Left colon (tissue), 2 donors: ENCODE data around the gene MTM1. TPM values are rescaled to one million over a fixed set of nuclear protein-coding genes. Genes with fewer than 3 reads are reported as not detected.

Experiments used
- ATAC-seq: fragments of 200-7000 bp; cut with Tn5 transposase; one replicate; pipeline ENCODE4 v1.9.1; 2020; ENCODE audit warnings: mild to moderate bottlenecking, moderate library complexity
- DNase-seq, 2 donors: peaks; one replicate each; pipeline ENCODE4 v3.0.0-alpha.2; 2020
- intact Hi-C, 2 donors: fragments of 100-400 bp; cut with DNase I in 1 of 2; cut with micrococcal nuclease in 1 of 2; formaldehyde crosslinking; loops; one replicate each; pipeline versions ENCODE4 v1.11.2 to v1.14.0; 2022; cut with DNase I, micrococcal nuclease
- total RNA-seq, 2 donors: library from RNA; stranded (reverse); fragmentation: NEBNext Ultra II Directional; extraction: Animal tissue kit (Norgen Biotek cat#: 25700); gene quantifications; one replicate each; pipeline ENCODE4 v1.2.1, GENCODE V29; 2021
- donor health status: DM: no; HTN: no; CAD: no.
- donor health status: DM: yes; HTN: yes; CAD: no.

MTM1 gene
- total RNA-seq, 2 donors from 2014 or later = 51.8 to 66.6 TPM

DNA sequence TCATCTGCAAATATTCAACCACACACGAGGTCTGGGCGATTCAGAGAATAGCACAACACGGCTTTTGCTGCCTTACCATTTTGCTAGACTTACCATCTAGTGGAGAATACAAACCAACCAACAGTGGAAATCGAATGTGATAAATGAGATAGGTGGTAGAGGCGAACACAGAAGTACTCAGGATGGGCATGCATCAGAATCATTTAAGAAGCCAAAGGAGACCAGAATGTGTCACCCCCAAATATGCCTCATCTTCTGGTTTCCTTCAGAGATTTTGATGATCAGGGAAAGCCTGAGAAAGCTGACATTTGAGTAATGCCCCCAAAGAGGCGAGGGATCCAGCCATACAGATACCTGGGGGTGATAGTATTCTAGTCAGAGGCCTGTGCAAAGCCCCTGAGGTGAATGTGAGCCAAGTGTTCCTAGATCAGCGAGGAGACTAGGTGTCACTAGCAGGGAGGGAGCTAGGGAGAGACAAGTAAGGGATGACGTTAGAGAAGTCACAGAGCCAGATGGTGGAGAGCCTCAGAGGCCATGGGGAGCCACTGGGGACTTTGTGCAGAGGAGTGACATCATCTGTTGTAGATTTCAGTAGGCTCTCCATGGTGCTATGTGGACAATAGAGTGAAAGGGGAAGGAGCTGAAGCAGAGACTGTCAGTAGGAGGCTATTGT is 126.5 kb downstream of the MTM1 start:
- intact Hi-C loops = no loop called here
- DNase-seq = no peak
- peak; percentile 10 for ATAC-seq

DNA sequence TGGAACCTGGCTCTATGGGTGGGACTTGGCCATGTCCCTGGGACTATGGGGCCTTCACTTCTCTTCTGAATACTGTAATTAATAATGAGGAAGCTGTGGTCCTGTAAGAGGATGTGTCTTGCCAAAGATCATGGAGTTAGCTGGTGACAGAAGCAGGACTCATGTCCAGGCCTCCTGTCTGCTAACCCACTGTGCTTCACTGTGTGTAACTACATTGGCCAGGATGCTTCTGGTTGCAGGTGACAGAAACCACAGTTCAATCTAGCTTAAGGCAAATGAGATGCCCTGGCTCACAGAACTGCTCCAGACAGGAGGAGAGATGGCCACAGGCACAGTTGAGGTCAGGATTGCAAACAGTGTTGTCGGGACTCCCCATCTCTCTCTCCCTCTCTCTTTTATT is 127.9 kb downstream of the MTM1 start:
- ATAC-seq (no peak), DNase-seq (no peak)
- intact Hi-C loops = no loop called here

DNA sequence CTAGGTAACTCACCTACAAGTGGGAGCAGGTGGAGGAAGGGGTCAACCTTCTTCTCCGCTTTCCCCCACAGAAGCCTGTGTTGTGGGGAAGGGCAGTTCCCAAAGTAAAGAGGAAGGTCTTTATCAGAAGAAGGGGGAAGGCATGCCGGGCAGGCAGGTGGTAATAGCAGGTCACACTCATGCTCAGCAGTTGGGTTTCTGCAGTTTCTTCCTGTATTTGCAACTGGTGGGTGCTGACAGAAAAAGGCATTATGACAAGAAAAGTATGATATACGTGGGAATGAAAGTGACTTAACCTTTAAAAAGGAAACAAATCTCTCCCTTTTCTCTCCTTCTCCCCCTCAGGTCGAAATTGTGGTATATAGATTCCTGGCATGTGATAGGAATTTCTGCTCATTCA is 128.4 kb downstream of the MTM1 start:
- intact Hi-C loops = no loop called here
- DNase-seq (no peak), ATAC-seq (no peak)

DNA sequence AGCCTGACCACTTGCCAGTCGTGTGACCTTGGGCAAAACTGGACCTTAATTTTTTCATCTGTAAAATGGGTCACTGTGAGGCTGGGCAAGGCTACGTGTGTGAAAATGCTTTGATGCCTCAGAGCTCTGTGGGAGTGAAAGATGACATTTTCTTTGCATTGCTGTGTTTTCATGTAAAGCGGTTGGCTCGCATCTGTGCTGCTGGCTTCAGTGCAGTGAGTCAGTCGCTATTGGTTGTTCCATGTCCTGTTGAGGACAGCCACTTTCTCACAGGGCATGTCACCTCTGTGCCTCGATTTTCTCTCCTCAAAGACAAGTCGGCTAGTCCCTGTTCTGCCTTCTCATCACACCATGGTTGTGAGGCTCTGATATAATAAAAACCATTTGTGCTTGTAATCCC is 129.2 kb downstream of the MTM1 start:
- ATAC-seq (no peak), DNase-seq (no peak)
- intact Hi-C loops = no loop called here

DNA sequence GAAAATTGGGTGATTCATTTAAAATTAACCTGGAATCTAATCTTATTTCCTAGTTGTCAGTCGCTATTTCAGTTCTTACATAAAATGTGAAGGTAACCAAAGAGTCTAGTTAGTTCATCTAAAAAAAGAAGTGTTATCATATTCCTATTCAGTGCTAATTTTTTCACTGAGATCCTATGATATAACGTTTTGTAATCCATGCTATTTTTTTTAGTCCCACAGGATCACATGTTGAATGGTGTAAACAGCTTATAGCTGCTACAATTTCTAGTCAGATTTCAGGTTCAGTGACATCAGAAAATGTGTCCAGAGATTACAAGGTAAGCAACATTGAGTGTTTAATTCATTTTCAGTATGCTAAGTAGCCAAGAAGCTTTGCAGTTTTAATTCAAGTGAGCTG is 130.6 kb downstream of the MTM1 start:
- DNase-seq (no peak), ATAC-seq (no peak)
- intact Hi-C loops = no loop called here

DNA sequence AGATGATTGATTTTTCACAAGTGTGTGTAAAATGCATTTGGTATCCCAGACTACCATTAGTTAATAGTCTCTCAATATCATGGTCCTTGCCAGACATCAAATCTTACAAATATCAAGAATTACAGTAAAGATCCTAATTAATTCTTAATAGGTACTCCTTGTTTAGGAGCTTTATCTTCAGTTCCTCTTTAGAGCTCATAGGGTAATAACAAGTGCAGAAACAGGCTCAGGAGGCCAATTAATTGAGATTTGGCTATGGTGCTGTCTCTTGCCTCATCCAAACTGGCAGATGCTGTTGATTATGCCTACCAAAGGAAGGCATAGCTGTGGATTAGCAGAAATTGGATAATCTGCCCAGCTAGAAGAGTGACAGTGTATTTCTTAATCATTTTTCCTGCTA is 131.7 kb downstream of the MTM1 start:
- DNase-seq (no peak), ATAC-seq (no peak)
- intact Hi-C loops = no loop called here

DNA sequence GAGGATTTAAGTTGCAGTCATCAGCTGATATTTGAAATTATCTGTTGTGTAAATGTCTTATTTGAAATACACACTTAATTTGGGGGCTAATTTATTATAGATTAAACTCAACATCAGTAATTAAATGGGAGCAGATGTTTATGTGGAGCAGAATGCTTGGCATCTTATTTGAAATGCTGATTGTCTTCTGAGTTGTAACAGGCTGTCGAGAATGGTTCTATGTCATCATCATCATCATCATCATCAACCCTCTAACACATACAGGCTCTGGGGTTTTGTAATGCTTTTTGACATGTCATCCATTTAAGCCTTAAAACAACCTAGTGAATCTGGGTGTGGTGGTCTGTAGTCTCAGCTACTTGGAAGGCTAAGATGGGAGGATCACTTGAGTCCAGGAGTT is 133.0 kb downstream of the MTM1 start:
- ATAC-seq (no peak), DNase-seq (no peak)
- intact Hi-C loops = no loop called here

DNA sequence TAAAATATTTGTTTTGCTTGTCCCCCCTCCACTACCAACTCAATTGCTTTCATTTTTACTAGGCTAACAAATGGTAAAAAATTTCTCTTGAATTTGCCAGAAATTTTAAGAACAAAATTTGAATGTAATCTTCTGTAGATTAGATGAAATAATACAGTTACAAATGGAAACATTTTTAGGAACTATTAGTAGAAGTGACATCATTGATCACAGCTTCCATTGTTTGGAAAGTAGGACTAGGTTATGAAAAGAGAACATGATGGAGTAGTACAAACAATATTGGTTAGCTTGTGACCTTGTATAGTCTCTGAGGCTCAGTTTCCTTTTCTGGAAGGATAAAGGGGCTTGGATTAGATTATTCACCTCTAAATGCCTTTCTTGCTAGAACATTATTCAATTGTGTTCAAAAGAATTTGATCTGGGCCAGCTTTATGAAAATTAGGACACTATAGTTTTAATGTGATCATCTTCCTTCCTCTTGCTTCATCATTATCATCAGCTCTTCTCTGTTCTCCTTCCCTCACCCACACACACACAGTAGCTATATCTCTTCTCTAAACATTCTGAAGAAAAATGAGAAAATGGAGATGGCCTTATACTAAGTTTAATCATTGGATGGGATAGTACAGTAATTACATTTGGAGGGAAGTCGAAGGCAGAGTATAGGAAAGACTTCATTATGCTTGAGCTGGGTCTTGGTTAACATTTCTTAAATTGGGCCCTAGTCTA is 134.7 kb downstream of the MTM1 start:
- ATAC-seq (no peak), DNase-seq (no peak)
- intact Hi-C loops = no loop called here

DNA sequence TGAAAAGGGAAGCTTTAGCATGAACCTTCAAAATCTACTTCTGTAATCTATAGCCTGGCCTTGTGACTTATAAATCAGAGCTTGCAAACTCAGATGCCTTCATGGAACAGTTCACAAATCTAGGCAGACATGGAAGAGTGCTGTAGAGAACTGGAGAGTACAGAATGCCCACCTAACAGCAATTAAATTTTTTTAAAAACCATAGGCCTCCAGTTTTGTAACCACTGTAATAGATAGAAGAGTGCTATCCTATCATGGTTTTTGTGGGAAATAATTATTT is 135.2 kb downstream of the MTM1 start:
- DNase-seq (no peak), ATAC-seq (no peak)
- intact Hi-C loops = no loop called here

DNA sequence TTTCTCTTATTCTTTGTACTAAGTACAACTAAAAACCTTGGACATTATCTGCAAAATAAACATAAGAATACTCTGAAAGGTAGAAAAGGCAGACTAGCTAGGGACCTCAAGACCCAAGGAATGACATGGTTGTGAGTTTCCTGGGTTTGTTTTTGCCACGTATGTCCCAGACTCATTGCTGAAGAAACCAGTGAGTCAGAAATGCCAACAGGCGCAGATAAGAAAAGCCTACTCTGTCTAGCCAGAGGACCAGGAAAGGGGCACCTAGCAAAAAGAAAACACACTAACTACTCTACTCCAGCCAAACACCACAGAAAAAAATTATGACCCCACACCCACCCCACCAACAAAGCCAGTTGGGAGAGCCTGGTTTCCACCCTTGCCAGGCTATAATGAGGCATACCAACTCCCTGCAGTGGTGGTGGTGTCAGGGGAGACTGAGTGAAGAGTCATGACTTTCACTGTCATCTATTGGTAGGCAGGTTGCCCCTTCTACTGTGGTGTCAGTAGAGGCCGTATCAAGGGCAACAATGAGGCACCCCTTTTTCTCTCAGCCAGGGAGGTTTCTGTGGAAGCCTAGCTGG is 135.7 kb downstream of the MTM1 start:
- DNase-seq (no peak), ATAC-seq (no peak)
- intact Hi-C loops = no loop called here

DNA sequence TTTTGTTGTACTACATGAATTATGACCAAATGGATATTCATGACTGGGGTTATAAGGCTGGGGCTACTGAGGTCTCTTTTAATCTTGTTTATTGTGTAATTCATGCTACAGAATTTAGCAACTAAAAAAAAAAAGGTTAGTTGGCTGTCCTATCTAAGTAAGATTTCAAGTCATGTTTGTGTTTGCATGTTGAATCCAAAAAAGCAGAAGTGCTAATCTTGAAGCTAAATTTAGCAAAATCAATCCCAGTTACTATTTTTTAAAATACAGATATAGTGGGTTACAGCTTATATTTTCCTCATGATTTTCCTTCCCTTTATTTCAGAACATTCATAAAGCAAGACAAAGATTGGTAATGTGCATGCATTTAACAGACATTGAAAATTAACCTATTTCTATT is 144.2 kb downstream of the MTM1 start:
- no peak for DNase-seq
- no peak for ATAC-seq
- intact Hi-C loops = no loop called here

DNA sequence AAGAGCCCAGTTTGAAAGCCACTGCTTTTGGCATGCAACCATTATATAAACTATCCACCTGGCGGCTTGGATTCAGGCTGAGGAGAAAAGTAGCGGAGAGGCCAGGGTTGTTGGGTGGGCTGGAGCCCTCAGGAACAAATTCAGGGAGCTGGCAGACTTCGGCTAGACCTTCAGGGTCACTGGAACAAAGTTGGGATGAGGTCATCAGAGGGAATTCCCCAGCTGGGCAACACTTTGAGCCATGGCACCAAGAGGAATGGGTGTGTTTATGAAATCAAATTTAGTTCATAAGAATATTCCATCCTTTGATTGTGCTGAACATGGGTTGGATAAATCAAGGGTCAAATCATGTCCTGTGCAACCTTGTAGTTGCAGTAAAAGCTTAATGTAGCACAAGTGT is 146.8 kb downstream of the MTM1 start:
- DNase-seq (no peak), ATAC-seq (peak; percentile 29)
- intact Hi-C loops = loop anchor here in 1 of 2 donors (5.0 kb wide), 1 partner anchor 753 kb away; no protein-coding TSS in a partner anchor

DNA sequence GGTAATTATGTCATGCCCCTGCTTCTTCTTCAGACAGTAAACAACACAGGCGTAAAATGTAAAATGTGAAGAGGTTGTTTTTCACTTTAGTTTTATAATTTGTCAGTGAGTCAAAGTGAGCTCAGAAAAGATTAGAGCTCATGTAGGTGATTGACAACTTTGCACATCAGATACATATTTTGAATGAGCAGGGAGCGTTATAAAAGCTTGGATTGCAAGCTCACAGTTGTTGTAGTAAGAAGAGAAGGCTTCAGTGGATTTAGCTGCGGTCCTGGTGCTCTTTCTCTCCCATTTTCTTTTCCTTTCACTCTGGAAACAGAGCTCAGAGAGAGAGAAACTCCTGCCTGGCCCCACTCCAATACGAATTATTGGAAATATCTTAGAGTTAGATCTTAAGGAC is 151.2 kb downstream of the MTM1 start:
- DNase-seq = no peak
- intact Hi-C loops = loop anchor here in 1 of 2 donors (5.0 kb wide), 1 partner anchor 757 kb away; no protein-coding TSS in a partner anchor
- ATAC-seq = no peak

Other genes starting within 250 kb of the MTM1 start
- under 1 TPM; 0.76 to 0.92 TPM for gene MAMLD1, start 205.3 kb upstream of the MTM1 start, total RNA-seq
- gene MTMR1, start 124.8 kb downstream of the MTM1 start, total RNA-seq = 10 to 100 TPM; 15.2 to 17.6 TPM